Brain microvascular endothelial cell (primary cell): ENCODE data around the gene RNPEP.
"Not testable (repeated sequence)": the region's sequence is repeated elsewhere in the genome, so short reads cannot be mapped to it uniquely, and the experiment has no call there.

Source experiments
- DNase-seq: peaks from one replicate; pipeline ENCODE4 v3.0.0-alpha.2; 2020
- H3K27ac ChIP-seq: fragments of 250-450 bp; sonication (Bioruptor Pico); 2 replicates; pipeline ENCODE4 v1.5.1; 2020; ENCODE audit warnings: mild to moderate bottlenecking, moderate library complexity
- H3K27me3 ChIP-seq: fragments of 250-450 bp; sonication (Bioruptor Pico); replicated peaks from 2 replicates; pipeline ENCODE4 v1.5.1; 2020; ENCODE audit warnings: mild to moderate bottlenecking
- H3K36me3 ChIP-seq: fragments of 250-450 bp; sonication (Bioruptor Pico); replicated peaks from 2 replicates; pipeline ENCODE4 v1.5.1; 2020; ENCODE audit warnings: mild to moderate bottlenecking
- H3K4me3 ChIP-seq: 2 replicates; pipeline ENCODE4 v1.5.1; 2011; ENCODE audit warnings: low read depth, mild to moderate bottlenecking, control low read depth, low read length, moderate library complexity
- in situ Hi-C: cut with HindIII; loops from 2 replicates; pipeline ENCODE4 v1.10.0; 2017; ENCODE audit warnings: low sequenced_read_pairs, low pct_ligation_motif_present
- TF ChIP-seq, protein P1 (sequence below): IDR thresholded peaks from 2 replicates; pipeline ENCODE4 v1.5.1; 2011; ENCODE audit warnings: low read depth, mild to moderate bottlenecking, moderate library complexity, low read length, control low read depth, inconsistent platforms; ENCODE audit errors: missing control alignments

The RNPEP gene

DNA sequence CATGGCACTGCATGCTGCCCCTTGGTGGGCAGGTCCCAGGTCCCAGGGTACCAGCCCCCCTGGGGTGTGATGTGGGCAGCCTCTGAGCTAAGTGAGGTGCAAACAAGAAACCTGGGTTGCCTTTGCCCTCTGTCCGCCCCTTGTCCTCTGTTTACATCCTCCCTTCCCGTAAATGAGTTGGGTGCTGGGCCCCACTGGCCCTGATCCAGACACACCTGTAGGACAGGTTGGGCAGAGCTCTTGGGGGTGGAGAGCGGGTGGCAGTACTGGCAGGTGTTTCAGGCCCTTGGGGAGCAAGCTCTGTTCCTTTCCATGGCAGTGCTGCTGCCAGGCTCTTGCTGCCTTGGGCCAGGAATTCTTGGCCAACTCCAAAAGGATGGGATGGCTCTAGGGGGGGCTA, 63.8 kb downstream of the RNPEP start:
- Histone ChIP-seq H3K4me3 (no peak overlapping the region), H3K36me3 (no peaks in the 10 kb centered on the region), H3K27me3 (no peaks in the 10 kb centered on the region), H3K27ac (no peak overlapping the region)
- in situ Hi-C loops = no loop called here
- TF ChIP-seq, protein P1, sequence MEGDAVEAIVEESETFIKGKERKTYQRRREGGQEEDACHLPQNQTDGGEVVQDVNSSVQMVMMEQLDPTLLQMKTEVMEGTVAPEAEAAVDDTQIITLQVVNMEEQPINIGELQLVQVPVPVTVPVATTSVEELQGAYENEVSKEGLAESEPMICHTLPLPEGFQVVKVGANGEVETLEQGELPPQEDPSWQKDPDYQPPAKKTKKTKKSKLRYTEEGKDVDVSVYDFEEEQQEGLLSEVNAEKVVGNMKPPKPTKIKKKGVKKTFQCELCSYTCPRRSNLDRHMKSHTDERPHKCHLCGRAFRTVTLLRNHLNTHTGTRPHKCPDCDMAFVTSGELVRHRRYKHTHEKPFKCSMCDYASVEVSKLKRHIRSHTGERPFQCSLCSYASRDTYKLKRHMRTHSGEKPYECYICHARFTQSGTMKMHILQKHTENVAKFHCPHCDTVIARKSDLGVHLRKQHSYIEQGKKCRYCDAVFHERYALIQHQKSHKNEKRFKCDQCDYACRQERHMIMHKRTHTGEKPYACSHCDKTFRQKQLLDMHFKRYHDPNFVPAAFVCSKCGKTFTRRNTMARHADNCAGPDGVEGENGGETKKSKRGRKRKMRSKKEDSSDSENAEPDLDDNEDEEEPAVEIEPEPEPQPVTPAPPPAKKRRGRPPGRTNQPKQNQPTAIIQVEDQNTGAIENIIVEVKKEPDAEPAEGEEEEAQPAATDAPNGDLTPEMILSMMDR = no peak
- no peak for DNase-seq

DNA sequence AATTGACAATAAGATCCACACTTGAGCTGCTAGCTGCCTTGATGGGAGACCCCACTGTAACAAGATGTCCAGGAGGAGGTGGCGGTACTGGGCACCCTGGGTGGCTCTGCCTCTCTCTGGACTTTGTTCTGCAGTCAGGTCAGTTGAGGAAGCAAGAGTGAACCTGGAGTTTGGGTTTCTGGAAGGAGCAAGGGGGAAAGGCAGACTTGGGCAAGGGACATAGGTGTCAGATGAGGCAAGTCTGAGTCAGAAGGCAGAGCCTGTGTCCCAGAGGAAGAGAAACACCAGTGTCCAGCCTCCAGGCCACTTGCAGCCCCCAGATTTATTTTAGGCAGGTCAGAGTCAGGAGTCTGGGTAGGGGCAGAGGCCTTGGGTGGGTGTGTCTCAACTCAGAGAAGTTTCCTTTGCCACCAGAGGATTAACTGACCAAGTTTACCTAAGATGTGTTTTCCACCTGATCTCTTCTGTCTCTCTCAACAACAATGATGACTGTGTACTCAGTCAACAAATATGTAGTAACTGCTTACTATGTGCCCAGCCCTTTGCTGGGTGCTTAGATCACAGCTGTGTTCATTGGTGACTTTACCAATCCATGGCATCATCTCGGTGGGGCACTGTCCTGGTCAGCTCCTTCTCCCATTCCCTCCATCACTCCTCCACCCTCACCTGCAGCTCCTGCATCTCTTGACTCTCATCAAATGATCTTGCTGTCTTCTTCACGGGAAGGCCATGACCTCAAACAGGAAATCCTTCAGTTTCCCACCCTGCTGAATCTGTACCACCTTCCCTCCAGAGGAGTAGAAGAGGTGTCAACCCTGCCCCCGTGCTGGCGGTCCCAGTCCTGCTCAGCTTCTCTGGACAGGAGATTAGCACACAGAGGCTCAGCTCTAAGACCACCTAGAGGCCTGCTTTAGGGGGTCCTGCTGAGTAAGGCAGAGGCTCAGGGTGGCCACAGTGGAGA, 64.6 kb downstream of the RNPEP start:
- in situ Hi-C loops = no loop called here
- no peak overlapping the region for H3K27ac ChIP-seq
- no peaks in the 10 kb centered on the region for H3K27me3 ChIP-seq
- no peak for DNase-seq
- H3K36me3 ChIP-seq = no peaks in the 10 kb centered on the region
- TF ChIP-seq, protein P1 = no peak
- H3K4me3 ChIP-seq = no peak overlapping the region

DNA sequence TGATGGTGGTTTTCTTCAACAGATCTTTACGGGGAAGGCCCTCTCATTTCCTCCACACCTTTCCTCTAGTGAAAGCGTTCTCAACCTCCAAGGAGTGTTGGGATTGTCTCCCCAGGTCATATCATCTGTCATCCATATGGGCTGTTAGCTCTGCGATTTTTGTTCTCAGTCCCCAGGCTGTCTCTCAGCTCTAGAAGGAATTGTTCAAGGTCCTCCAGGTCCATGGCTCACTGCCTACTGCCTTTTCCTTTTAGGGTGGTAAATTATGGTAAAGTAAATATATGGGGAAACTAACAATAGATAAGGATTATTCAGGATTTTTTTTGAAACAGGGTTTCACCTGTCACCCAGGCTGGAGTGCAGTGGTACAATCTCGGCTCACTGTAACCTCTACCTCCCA, 65.5 kb downstream of the RNPEP start:
- TF ChIP-seq, protein P1 = no peak
- Histone ChIP-seq H3K27me3 (no peaks in the 10 kb centered on the region), H3K4me3 (no peak overlapping the region), H3K36me3 (no peaks in the 10 kb centered on the region), H3K27ac (no peak overlapping the region)
- in situ Hi-C loops = no loop called here
- DNase-seq = no peak

DNA sequence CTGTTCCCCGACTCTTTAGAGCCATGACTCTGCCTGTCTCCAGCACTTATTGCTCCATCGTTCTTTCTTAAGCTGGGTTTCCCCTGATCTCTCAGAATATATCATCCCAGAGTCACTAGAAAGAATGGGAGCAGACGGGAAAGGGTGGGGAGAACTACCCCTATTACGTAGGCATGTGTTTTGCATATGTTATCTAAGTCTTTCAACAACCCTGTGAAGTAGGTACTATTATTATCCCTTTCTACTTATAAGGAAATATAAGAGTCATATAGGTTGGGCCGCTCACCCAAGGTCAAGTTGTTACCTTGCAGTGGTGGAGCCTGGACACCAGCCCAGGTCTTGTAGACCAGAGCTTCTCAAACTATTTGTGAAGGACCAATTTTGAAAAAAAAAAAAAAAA, 66.7 kb downstream of the RNPEP start:
- no peaks in the 10 kb centered on the region for H3K36me3 ChIP-seq
- no peak for DNase-seq
- no peak overlapping the region for H3K27ac ChIP-seq
- in situ Hi-C loops = no loop called here
- no peak overlapping the region for H3K4me3 ChIP-seq
- TF ChIP-seq, protein P1 = no peak
- H3K27me3 ChIP-seq = no peaks in the 10 kb centered on the region

DNA sequence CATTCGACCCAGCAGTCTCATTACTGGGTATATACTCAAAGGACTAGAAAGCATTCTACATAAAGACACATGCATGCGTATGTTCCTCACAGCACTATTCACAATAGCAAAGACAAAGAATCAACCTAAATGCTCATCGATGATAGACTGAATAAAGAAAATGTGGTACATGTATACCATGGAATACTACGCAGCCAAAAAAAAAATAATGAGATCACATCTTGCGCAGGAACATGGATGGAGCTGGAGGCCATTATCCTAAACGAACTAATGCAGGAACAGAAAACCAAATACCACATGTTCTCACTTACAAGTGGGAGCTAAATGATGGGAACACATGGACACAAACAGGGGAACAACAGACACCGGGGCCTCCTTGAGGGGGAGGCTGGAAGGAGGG, 71.6 kb downstream of the RNPEP start:
- in situ Hi-C loops = no loop called here
- Histone ChIP-seq H3K4me3 (no peak overlapping the region), H3K27me3 (no peaks in the 10 kb centered on the region), H3K36me3 (no peaks in the 10 kb centered on the region), H3K27ac (no peak overlapping the region)
- TF ChIP-seq, protein P1 = no peak
- DNase-seq = no peak

DNA sequence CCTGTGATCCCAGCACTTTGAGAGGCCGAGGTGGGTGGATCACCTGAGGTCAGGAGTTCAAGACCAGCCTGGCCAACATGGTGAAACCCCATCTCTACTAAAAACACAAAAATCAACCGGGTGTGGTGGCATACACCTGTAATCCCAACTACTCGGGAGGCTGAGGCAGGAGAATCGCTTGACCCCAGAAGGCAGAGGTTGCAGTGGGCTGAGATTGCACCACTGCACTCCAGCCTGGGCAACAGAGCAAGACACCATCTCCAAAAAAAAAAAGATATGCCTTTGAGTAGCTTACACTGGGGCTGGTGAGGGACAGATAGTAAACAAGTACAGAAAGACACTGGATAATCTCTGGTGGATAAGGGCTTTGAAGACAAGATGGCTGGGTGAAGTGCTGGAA, 72.2 kb downstream of the RNPEP start:
- H3K4me3 ChIP-seq, H3K27me3 ChIP-seq, H3K36me3 ChIP-seq, H3K27ac ChIP-seq, DNase-seq, in situ Hi-C loops: not testable (repeated sequence)
